K562 treated with DMSO at 1 percent for 12 hours (cell line): ENCODE measurements around the gene VPS35. TPM values are rescaled to one million over a fixed set of nuclear protein-coding genes. Genes with fewer than 3 reads are reported as not detected.

Experiments used
- total RNA-seq: library from RNA; unstranded; fragments of 300-600 nt; gene quantifications from 2 replicates; pipeline ENCODE4 v1.2.3, GENCODE V29; 2022; ENCODE audit not compliant: insufficient read depth

The VPS35 gene
- total RNA-seq, result 23.8 and 65.3 TPM in 2 replicates

GRCh38 chr16:46688654-46689364 lies at the start of gene VPS35:
Gene VPS35 (minus strand): TSS chr16:46689178. CDS start chr16:46689133, 45 bp downstream.

GRCh38 chr16:46689365-46690280 lies 645 bp upstream of the VPS35 start, which contains the start of gene ORC6:
Gene ORC6 (plus strand): TSS chr16:46689659. CDS start chr16:46689706, 47 bp downstream.

GRCh38 chr16:46621006-46621933 lies 67.7 kb downstream of the VPS35 start, which contains the start of gene SHCBP1:
Gene SHCBP1 (minus strand): TSS chr16:46621379. CDS start chr16:46621359, 20 bp downstream.

Other genes with a start within 250 kb of the VPS35 start
- gene SHCBP1, start 67.8 kb downstream of the VPS35 start, total RNA-seq, result 11.3 and 26.7 TPM in 2 replicates
- 31.7 and 62.6 TPM in 2 replicates for gene ORC6, start 481 bp upstream of the VPS35 start, total RNA-seq
- 1.9 and 7.1 TPM in 2 replicates for gene MYLK3, start 59.2 kb upstream of the VPS35 start, total RNA-seq
- 6.4 and 10.1 TPM in 2 replicates for gene C16orf87, start 142.0 kb upstream of the VPS35 start, total RNA-seq
- 10.7 and 17.2 TPM in 2 replicates for gene GPT2, start 195.2 kb upstream of the VPS35 start, total RNA-seq